CD4-positive, alpha-beta T cell treated with Interferon alpha-2 for 1 hour (primary cell): ENCODE results near the gene HNRNPL.
"Not testable (repeated sequence)": the region's sequence is repeated elsewhere in the genome, so short reads cannot be mapped to it uniquely, and the experiment has no call there.

Source experiments
- DNase-seq, 2 donors: peaks; one replicate each; pipeline ENCODE4 v3.0.0-alpha.2; 2020 to 2022

The HNRNPL gene

GRCh38 chr19:38825936-38826335 is 23.9 kb downstream of the HNRNPL start:
- not testable (repeated sequence) for DNase-seq

- DNase-seq, result not testable (repeated sequence)
Measured at GRCh38 chr19:38821230-38821825, 28.5 kb downstream of the HNRNPL start.

- no peak for DNase-seq
Measured at GRCh38 chr19:38819231-38819920, 30.4 kb downstream of the HNRNPL start.

- DNase-seq, result no peak
Measured at GRCh38 chr19:38817081-38817480, 32.7 kb downstream of the HNRNPL start.

GRCh38 chr19:38816131-38816750 is 33.5 kb downstream of the HNRNPL start:
- DNase-seq, result no peak

- no peak for DNase-seq
Measured at GRCh38 chr19:38815059-38816001, 34.5 kb downstream of the HNRNPL start.

- DNase-seq, result not testable (repeated sequence)
Measured at GRCh38 chr19:38813932-38814331, 35.9 kb downstream of the HNRNPL start.

GRCh38 chr19:38813323-38813722 is 36.5 kb downstream of the HNRNPL start:
- no peak for DNase-seq

GRCh38 chr19:38812841-38813320 is 36.9 kb downstream of the HNRNPL start, which contains the start of gene LGALS4:
Gene LGALS4, minus strand, starts transcription at chr19:38812945. Its CDS starts 59 bp downstream, at chr19:38812886.
- no peak for DNase-seq

- no peak for DNase-seq
Measured at GRCh38 chr19:38812009-38812840, 37.6 kb downstream of the HNRNPL start.

GRCh38 chr19:38809592-38810252 is 40.1 kb downstream of the HNRNPL start:
- no peak for DNase-seq

- DNase-seq, result no peak
Measured at GRCh38 chr19:38808741-38809140, 41.0 kb downstream of the HNRNPL start.

- DNase-seq, result not testable (repeated sequence)
Measured at GRCh38 chr19:38807374-38808098, 42.2 kb downstream of the HNRNPL start.

GRCh38 chr19:38806371-38806770 is 43.4 kb downstream of the HNRNPL start:
- DNase-seq, result no peak

- DNase-seq, result no peak
Measured at GRCh38 chr19:38805180-38805579, 44.6 kb downstream of the HNRNPL start.

- DNase-seq, result no peak
Measured at GRCh38 chr19:38803543-38803942, 46.2 kb downstream of the HNRNPL start.

GRCh38 chr19:38801359-38802095 is 48.3 kb downstream of the HNRNPL start:
- no peak for DNase-seq

- DNase-seq, result no peak
Measured at GRCh38 chr19:38800577-38801347, 49.0 kb downstream of the HNRNPL start.

- DNase-seq, result no peak
Measured at GRCh38 chr19:38799104-38799503, 50.7 kb downstream of the HNRNPL start.
